HepG2 (cell line): ENCODE data around the gene MEG3. TPM values are rescaled to one million over a fixed set of nuclear protein-coding genes. Genes with fewer than 3 reads are reported as not detected.

ENCODE experiments used
- HNF1A ChIP-seq, 2 experiments: sonication (generic) in 1 of 2; formaldehyde crosslinking in 1 of 2; IDR thresholded peaks; 2 replicates each; pipeline versions ENCODE4 v1.4.0 to v1.6.1; 2016 to 2020; ENCODE audit warnings: borderline replicate concordance in 1 of 2, low read depth in 1 of 2, mild to moderate bottlenecking in 1 of 2, missing genetic modification reagents in 1 of 2
- KLF6 ChIP-seq: IDR thresholded peaks from 2 replicates; pipeline ENCODE4 v1.8.0; 2016; ENCODE audit warnings: missing biosample characterization, missing genetic modification reagents
- NFE2L1 ChIP-seq: sonication (generic); formaldehyde crosslinking; IDR thresholded peaks from 2 replicates; pipeline ENCODE4 v1.4.0; 2020; ENCODE audit warnings: missing genetic modification reagents, mild to moderate bottlenecking, borderline replicate concordance
- U2AF1 ChIP-seq: fragments of 200-400 bp; formaldehyde crosslinking; optimal IDR thresholded peaks from 2 replicates; pipeline ENCODE3; 2017; ENCODE audit warnings: mild to moderate bottlenecking, low read depth, low read length
- ZBTB4 ChIP-seq: sonication (generic); formaldehyde crosslinking; IDR thresholded peaks from 2 replicates; pipeline ENCODE4 v1.4.0; 2020; ENCODE audit warnings: missing genetic modification reagents, mild to moderate bottlenecking, borderline replicate concordance
- ZNF235 ChIP-seq: sonication (generic); formaldehyde crosslinking; IDR thresholded peaks from 2 replicates; pipeline ENCODE4 v1.8.1; 2023; ENCODE audit warnings: mild to moderate bottlenecking, missing genetic modification reagents, borderline replicate concordance
- ZNF572 ChIP-seq: sonication (generic); formaldehyde crosslinking; IDR thresholded peaks from 2 replicates; pipeline ENCODE4 v1.5.1; 2020; ENCODE audit warnings: mild to moderate bottlenecking, missing genetic modification reagents
- ZNF629 ChIP-seq: sonication (generic); formaldehyde crosslinking; conservative IDR thresholded peaks from 2 replicates; pipeline ENCODE4 v1.5.0; 2020; ENCODE audit warnings: missing genetic modification reagents
- ZNF737 ChIP-seq: sonication (generic); formaldehyde crosslinking; IDR thresholded peaks from 2 replicates; pipeline ENCODE4 v1.5.0; 2020; ENCODE audit warnings: missing genetic modification reagents, mild to moderate bottlenecking, borderline replicate concordance
- polyA plus RNA-seq, 8 experiments: library from polyadenylated mRNA; depleted of rRNA in 3 of 8; stranded (reverse) in 7 of 8; unstranded in 1 of 8; fragments of >200 nt; fragmentation: Illumina TruSeq in 4 of 8; extraction: Trizol in 4 of 8; gene quantifications; 2 replicates each; pipeline versions ENCODE4 v1.2.1 to v1.2.3, GENCODE V29; 2011 to 2016; ENCODE audit warnings: low read depth in 4 of 8, missing spikeins in 1 of 8, mixed read lengths in 1 of 8; ENCODE audit not compliant: insufficient read depth in 1 of 8
- total RNA-seq, 5 experiments: library from RNA; depleted of rRNA; stranded (reverse); fragments of >200 nt; fragmentation: Illumina TruSeq; extraction: Trizol; gene quantifications; 2 replicates each; pipeline ENCODE4 v1.2.3, GENCODE V29; 2016; ENCODE audit warnings: low read depth in 1 of 5
- TF ChIP-seq, protein P1 (sequence below): sonication (generic); formaldehyde crosslinking; IDR thresholded peaks from 2 replicates; pipeline ENCODE4 v1.5.1; 2020; ENCODE audit warnings: mild to moderate bottlenecking, missing genetic modification reagents, moderate library complexity
- TF ChIP-seq, protein P2 (sequence below): fragments of 450-650 bp; IDR thresholded peaks from 2 replicates; pipeline ENCODE4 v1.6.1; 2017; ENCODE audit warnings: mild to moderate bottlenecking

MEG3 gene
- total and polyA plus RNA-seq, 2 of the 13 experiments (the other 11 are each of a cell fraction or from before 2014, with no cell fraction given), result 0.17 TPM; not detected in 1

DNA sequence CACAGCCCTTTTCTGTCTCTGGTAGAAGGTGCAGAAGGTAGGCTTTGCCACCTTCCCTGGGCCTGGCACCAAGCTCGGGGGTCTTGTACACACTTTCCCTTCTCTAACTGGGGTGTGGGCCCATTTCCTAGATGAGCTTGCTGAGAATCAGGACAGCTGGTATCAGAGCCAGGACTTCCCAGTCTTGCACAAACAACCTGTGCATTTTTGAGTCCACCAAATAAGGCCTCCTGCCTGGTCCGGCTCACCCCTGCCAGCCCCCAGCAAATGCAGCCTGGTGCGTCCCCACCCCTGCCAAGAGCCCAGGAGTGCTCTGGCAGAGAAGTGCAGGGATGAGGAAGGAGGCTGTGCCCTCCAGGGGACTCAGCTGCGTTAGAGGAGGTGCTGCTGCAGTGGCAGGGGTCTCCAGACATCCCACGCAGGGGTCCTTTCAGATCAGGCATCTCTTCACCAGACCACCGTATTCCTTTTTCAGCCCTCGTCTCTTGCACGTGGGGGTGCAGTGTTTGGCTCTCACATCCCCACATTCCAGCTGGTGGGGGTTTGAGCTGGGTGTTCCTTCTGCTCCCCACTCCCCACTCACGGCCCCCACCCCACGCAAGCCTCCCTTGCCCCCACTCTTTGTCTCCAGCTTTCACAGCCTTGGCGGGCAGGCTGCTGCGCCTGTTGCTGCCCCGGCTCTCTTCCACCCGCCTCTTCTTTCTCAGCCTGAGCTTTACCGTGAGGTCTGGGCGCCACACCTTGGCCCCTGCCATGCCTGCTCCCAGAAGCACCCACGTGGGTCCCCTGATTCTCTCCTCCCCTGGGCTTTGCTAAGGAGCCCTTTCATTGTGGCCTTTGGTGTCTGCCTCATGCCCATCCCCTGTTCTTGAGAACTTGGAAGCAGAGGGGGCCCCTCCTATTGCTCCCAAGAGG, 32.3 kb downstream of the MEG3 start (continued):
- TF ChIP-seq, protein P1, sequence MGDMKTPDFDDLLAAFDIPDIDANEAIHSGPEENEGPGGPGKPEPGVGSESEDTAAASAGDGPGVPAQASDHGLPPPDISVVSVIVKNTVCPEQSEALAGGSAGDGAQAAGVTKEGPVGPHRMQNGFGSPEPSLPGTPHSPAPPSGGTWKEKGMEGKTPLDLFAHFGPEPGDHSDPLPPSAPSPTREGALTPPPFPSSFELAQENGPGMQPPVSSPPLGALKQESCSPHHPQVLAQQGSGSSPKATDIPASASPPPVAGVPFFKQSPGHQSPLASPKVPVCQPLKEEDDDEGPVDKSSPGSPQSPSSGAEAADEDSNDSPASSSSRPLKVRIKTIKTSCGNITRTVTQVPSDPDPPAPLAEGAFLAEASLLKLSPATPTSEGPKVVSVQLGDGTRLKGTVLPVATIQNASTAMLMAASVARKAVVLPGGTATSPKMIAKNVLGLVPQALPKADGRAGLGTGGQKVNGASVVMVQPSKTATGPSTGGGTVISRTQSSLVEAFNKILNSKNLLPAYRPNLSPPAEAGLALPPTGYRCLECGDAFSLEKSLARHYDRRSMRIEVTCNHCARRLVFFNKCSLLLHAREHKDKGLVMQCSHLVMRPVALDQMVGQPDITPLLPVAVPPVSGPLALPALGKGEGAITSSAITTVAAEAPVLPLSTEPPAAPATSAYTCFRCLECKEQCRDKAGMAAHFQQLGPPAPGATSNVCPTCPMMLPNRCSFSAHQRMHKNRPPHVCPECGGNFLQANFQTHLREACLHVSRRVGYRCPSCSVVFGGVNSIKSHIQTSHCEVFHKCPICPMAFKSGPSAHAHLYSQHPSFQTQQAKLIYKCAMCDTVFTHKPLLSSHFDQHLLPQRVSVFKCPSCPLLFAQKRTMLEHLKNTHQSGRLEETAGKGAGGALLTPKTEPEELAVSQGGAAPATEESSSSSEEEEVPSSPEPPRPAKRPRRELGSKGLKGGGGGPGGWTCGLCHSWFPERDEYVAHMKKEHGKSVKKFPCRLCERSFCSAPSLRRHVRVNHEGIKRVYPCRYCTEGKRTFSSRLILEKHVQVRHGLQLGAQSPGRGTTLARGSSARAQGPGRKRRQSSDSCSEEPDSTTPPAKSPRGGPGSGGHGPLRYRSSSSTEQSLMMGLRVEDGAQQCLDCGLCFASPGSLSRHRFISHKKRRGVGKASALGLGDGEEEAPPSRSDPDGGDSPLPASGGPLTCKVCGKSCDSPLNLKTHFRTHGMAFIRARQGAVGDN (CRISPR knock-in tag), result peak; percentile 45; the same call in 1 of the 2 replicates
- TF ChIP-seq ZNF629 (CRISPR knock-in tag) (peak; percentile 39; the same call in 1 of the 2 replicates), ZNF737 (CRISPR knock-in tag) (no peak), ZNF572 (no peak), KLF6 (CRISPR knock-in tag) (no peak), U2AF1 (no peak), HNF1A (IDR thresholded peaks at IDR 0.05; ENCODE audit: low read depth) (no peak), HNF1A (CRISPR knock-in tag; IDR thresholded peaks at IDR 0.05; ENCODE audit: borderline replicate concordance) (no peak), ZNF235 (CRISPR knock-in tag) (no peak), NFE2L1 (CRISPR knock-in tag) (no peak), ZBTB4 (CRISPR knock-in tag) (no peak)
- TF ChIP-seq, protein P2, sequence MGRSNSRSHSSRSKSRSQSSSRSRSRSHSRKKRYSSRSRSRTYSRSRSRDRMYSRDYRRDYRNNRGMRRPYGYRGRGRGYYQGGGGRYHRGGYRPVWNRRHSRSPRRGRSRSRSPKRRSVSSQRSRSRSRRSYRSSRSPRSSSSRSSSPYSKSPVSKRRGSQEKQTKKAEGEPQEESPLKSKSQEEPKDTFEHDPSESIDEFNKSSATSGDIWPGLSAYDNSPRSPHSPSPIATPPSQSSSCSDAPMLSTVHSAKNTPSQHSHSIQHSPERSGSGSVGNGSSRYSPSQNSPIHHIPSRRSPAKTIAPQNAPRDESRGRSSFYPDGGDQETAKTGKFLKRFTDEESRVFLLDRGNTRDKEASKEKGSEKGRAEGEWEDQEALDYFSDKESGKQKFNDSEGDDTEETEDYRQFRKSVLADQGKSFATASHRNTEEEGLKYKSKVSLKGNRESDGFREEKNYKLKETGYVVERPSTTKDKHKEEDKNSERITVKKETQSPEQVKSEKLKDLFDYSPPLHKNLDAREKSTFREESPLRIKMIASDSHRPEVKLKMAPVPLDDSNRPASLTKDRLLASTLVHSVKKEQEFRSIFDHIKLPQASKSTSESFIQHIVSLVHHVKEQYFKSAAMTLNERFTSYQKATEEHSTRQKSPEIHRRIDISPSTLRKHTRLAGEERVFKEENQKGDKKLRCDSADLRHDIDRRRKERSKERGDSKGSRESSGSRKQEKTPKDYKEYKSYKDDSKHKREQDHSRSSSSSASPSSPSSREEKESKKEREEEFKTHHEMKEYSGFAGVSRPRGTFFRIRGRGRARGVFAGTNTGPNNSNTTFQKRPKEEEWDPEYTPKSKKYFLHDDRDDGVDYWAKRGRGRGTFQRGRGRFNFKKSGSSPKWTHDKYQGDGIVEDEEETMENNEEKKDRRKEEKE, result no peak
- TF ChIP-seq, all 625 proteins: peak for 5
